ENCODE results near the gene EFCAB11. TPM values are rescaled to one million over a fixed set of nuclear protein-coding genes. Genes with fewer than 3 reads are reported as not detected.

The EFCAB11 gene
- total RNA-seq, 6 donors from 2014 or later = 1.9 to 9.4 (median 4.6) TPM

- ATAC-seq (ENCODE audit: low FRiP score in 2 of 2) = no peak
- Histone ChIP-seq H3K27me3 (no peaks in the 10 kb centered on the region), H3K4me1 (no peaks in the 10 kb centered on the region), H3K27ac (no peak overlapping the region), H3K9me3 (no peaks in the 10 kb centered on the region), H3K36me3 (peaks cover 0 to 59% (median 15%) of the 10 kb centered on the region in 4 donors), H3K4me3 (no peak overlapping the region)
- no peak for DNase-seq
- TF ChIP-seq POLR2AphosphoS5 (IDR thresholded peaks at IDR 0.05) (no peak), CTCF (IDR thresholded peaks at IDR 0.05) (no peak), EP300 (IDR thresholded peaks at IDR 0.05) (no peak), POLR2A (IDR thresholded peaks at IDR 0.05) (no peak)
- 91 to 96% methylated on average over 3 of the region's 3 CpGs for WGBS, 2 donors
Measured at GRCh38 chr14:89992273-89992672, 37.7 kb upstream of the EFCAB11 start.

- DNase-seq (no peak), ATAC-seq (ENCODE audit: low FRiP score in 2 of 2) (no peak)
- WGBS, 2 donors = 58 to 67% methylated on average over 2 of the region's 2 CpGs
- Histone ChIP-seq H3K27ac (no peak overlapping the region), H3K27me3 (no peaks in the 10 kb centered on the region), H3K4me3 (no peak overlapping the region), H3K36me3 (peaks cover 0 to 58% (median 14%) of the 10 kb centered on the region in 4 donors), H3K4me1 (no peaks in the 10 kb centered on the region), H3K9me3 (no peaks in the 10 kb centered on the region)
- no peak for TF ChIP-seq CTCF (IDR thresholded peaks at IDR 0.05)
- no peak for TF ChIP-seq EP300 (IDR thresholded peaks at IDR 0.05)
- TF ChIP-seq POLR2A (IDR thresholded peaks at IDR 0.05) = no peak
- no peak for TF ChIP-seq POLR2AphosphoS5 (IDR thresholded peaks at IDR 0.05)
Measured at GRCh38 chr14:89990623-89991275, 36.2 kb upstream of the EFCAB11 start.

- Histone ChIP-seq H3K27ac (no peak overlapping the region), H3K9me3 (no peaks in the 10 kb centered on the region), H3K27me3 (no peaks in the 10 kb centered on the region), H3K4me1 (no peaks in the 10 kb centered on the region), H3K4me3 (no peak overlapping the region), H3K36me3 (peaks cover 0 to 58% (median 14%) of the 10 kb centered on the region in 4 donors)
- 95 to 98% methylated on average over 5 of the region's 5 CpGs for WGBS, 2 donors
- TF ChIP-seq POLR2AphosphoS5 (IDR thresholded peaks at IDR 0.05) (no peak), CTCF (IDR thresholded peaks at IDR 0.05) (no peak), POLR2A (IDR thresholded peaks at IDR 0.05) (no peak), EP300 (IDR thresholded peaks at IDR 0.05) (no peak)
- no peak for ATAC-seq (ENCODE audit: low FRiP score in 2 of 2)
- DNase-seq = no peak
Measured at GRCh38 chr14:89990218-89990617, 35.7 kb upstream of the EFCAB11 start.

- Histone ChIP-seq H3K9me3 (no peaks in the 10 kb centered on the region), H3K27me3 (no peaks in the 10 kb centered on the region), H3K36me3 (peaks cover 0 to 51% (median 11%) of the 10 kb centered on the region in 4 donors), H3K4me3 (no peak overlapping the region), H3K4me1 (no peaks in the 10 kb centered on the region), H3K27ac (no peak overlapping the region)
- WGBS, 2 donors = 94 to 97% methylated on average over 5 of the region's 5 CpGs
- no peak for DNase-seq
- TF ChIP-seq CTCF (IDR thresholded peaks at IDR 0.05) = no peak
- no peak for TF ChIP-seq POLR2A (IDR thresholded peaks at IDR 0.05)
- TF ChIP-seq EP300 (IDR thresholded peaks at IDR 0.05) = no peak
- TF ChIP-seq POLR2AphosphoS5 (IDR thresholded peaks at IDR 0.05) = no peak
- no peak for ATAC-seq (ENCODE audit: low FRiP score in 2 of 2)
Measured at GRCh38 chr14:89988787-89989186, 34.3 kb upstream of the EFCAB11 start.

GRCh38 chr14:89987161-89987475 is 32.6 kb upstream of the EFCAB11 start:
- no peak for TF ChIP-seq EP300 (IDR thresholded peaks at IDR 0.05)
- no peak for TF ChIP-seq POLR2AphosphoS5 (IDR thresholded peaks at IDR 0.05)
- no peak for TF ChIP-seq CTCF (IDR thresholded peaks at IDR 0.05)
- no peak for TF ChIP-seq POLR2A (IDR thresholded peaks at IDR 0.05)
- no peak overlapping the region for H3K4me3 ChIP-seq
- H3K4me1 ChIP-seq = no peaks in the 10 kb centered on the region
- H3K36me3 ChIP-seq = peaks cover 0 to 47% (median 10%) of the 10 kb centered on the region in 4 donors
- ATAC-seq (ENCODE audit: low FRiP score in 2 of 2) = no peak
- DNase-seq = no peak
- no peak overlapping the region for H3K27ac ChIP-seq
- no peaks in the 10 kb centered on the region for H3K27me3 ChIP-seq
- H3K9me3 ChIP-seq = no peaks in the 10 kb centered on the region
